CD8-positive, alpha-beta memory T cell (primary cell): ENCODE results near the gene ADCY5. TPM values are rescaled to one million over a fixed set of nuclear protein-coding genes. Genes with fewer than 3 reads are reported as not detected.
A peak's percentile ranks its signal among the peaks of the same experiment; 100 is the strongest.

ENCODE experiments used
- CTCF ChIA-PET: fragments of 350-600 bp; sonication (Branson Sonifier 250); formaldehyde crosslinking; loops from one replicate; lab custom pipeline; 2021; ENCODE audit warnings: antibody characterized with exemption; lab: Charles Lee
- POLR2A ChIA-PET: fragments of 350-600 bp; sonication (Branson Sonifier 250); formaldehyde crosslinking; loops from one replicate; lab custom pipeline; 2021; ENCODE audit warnings: antibody characterized with exemption; lab: Charles Lee
- DNase-seq, 5 donors: peaks; one replicate each; pipeline versions ENCODE4 v3.0.0 to v3.0.0-alpha.2; 2020 to 2022; ENCODE audit warnings: mixed read lengths in 1 of 5
- H3K27ac ChIP-seq: one replicate; pipeline ENCODE4 v1.7.0; 2013; ENCODE audit warnings: low read depth, mild to moderate bottlenecking, low read length, moderate library complexity
- H3K27me3 ChIP-seq: 2 replicates; pipeline ENCODE4 v1.7.0; 2013; ENCODE audit warnings: low read length, mild to moderate bottlenecking; ENCODE audit not compliant: insufficient read depth, poor library complexity, severe bottlenecking
- H3K36me3 ChIP-seq: 2 replicates; pipeline ENCODE4 v1.7.0; 2013; ENCODE audit warnings: mild to moderate bottlenecking, low read length, moderate library complexity; ENCODE audit not compliant: insufficient read depth
- H3K4me1 ChIP-seq: 2 replicates; pipeline ENCODE4 v1.7.0; 2013; ENCODE audit warnings: mild to moderate bottlenecking, low read length, moderate library complexity; ENCODE audit not compliant: insufficient read depth
- H3K4me3 ChIP-seq: 2 replicates; pipeline ENCODE4 v1.7.0; 2013; ENCODE audit warnings: mild to moderate bottlenecking, low read length
- H3K9me3 ChIP-seq: 2 replicates; pipeline ENCODE4 v1.7.0; 2013; ENCODE audit warnings: mild to moderate bottlenecking, low read length
- H3K27ac Mint-ChIP-seq, 8 donors: one replicate each; pipeline ENCODE4 v1.8.0; 2020 to 2021; ENCODE audit warnings: mixed read lengths in 8 of 8, mild to moderate bottlenecking in 6 of 8, inconsistent platforms in 3 of 8, moderate library complexity in 3 of 8
- H3K27me3 Mint-ChIP-seq, 2 donors: one replicate each; pipeline ENCODE4 v1.8.0; 2020 to 2021; ENCODE audit warnings: mixed read lengths in 2 of 2, mild to moderate bottlenecking in 1 of 2, moderate library complexity in 1 of 2
- H3K36me3 Mint-ChIP-seq, 3 donors: one replicate each; pipeline ENCODE4 v1.8.0; 2020 to 2021; ENCODE audit warnings: mixed read lengths in 3 of 3, inconsistent platforms in 1 of 3, mild to moderate bottlenecking in 1 of 3
- H3K4me1 Mint-ChIP-seq, 3 donors: one replicate each; pipeline ENCODE4 v1.8.0; 2020 to 2021; ENCODE audit warnings: mixed read lengths in 3 of 3, inconsistent platforms in 1 of 3, mild to moderate bottlenecking in 1 of 3
- H3K4me3 Mint-ChIP-seq, 7 donors: one replicate each; pipeline ENCODE4 v1.8.0; 2020 to 2021; ENCODE audit warnings: mixed read lengths in 7 of 7, mild to moderate bottlenecking in 6 of 7, moderate library complexity in 4 of 7, inconsistent platforms in 2 of 7
- H3K9me3 Mint-ChIP-seq, 5 donors: one replicate each; pipeline ENCODE4 v1.8.0; 2020 to 2022; ENCODE audit warnings: mixed read lengths in 5 of 5, mild to moderate bottlenecking in 3 of 5, moderate library complexity in 2 of 5, inconsistent platforms in 1 of 5
- polyA plus RNA-seq: library from polyadenylated mRNA; unstranded; fragments of 300-500 nt; fragmentation: Illumina TruSeq; gene quantifications from one replicate; pipeline ENCODE4 v1.2.3, GENCODE V29; 2021
- total RNA-seq, 2 experiments: library from RNA; stranded (reverse); gene quantifications; one replicate each; pipeline ENCODE4 v1.2.3, GENCODE V29; 2021

The ADCY5 gene
- total and polyA plus RNA-seq, 3 experiments from 2014 or later, result 0.02 to 0.16 TPM; not detected in 1

DNA sequence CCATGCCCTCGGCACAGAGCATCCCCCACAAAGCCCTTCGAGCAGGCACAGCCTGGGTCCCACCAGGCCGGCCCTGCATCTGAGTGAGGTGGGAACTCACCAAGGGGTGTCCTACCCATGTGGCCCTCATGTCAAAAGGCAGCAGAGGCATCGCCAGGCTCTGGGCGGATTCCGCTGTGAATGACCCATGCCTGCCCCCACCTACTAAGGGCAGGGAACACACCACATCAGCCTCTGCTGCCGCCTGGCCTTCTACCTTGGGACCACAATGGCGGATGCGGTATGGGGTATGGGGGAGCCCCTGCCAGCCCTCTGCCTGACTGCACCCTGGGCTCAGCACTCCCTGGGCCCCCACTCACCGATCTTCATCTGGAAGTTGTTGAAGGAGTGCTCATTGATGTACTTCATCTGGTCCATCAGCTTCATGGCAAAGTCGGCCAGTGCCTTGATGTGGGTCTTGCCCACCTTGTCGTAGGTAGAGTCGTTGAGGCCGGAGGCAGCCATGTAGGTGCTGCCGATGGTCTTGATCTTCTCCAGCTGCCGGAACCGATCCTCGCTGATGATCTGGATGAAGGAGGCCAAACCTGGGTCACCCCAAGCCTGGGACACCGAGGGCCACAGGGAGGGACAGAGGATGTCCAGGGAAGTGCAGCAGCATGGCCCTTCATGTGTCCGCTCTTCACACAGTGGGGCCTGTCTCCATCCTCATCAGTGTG is 159.3 kb downstream of the ADCY5 start:
- no peaks in the 10 kb centered on the region for H3K4me1 Mint-ChIP-seq
- no peaks in the 10 kb centered on the region for H3K27me3 ChIP-seq
- ChIA-PET POLR2A (no interaction called here), CTCF (no interaction called here)
- no peaks in the 10 kb centered on the region for H3K9me3 Mint-ChIP-seq
- H3K4me1 ChIP-seq, result no peaks in the 10 kb centered on the region
- DNase-seq, result no peak
- no peak overlapping the region for H3K27ac Mint-ChIP-seq
- peaks cover 9 to 14% of the 10 kb centered on the region in 2 donors for H3K27me3 Mint-ChIP-seq
- no peaks in the 10 kb centered on the region for H3K36me3 ChIP-seq
- no peak overlapping the region for H3K27ac ChIP-seq
- H3K36me3 Mint-ChIP-seq, result no peaks in the 10 kb centered on the region
- no peaks in the 10 kb centered on the region for H3K9me3 ChIP-seq
- no peak overlapping the region for H3K4me3 Mint-ChIP-seq
- no peak overlapping the region for H3K4me3 ChIP-seq

DNA sequence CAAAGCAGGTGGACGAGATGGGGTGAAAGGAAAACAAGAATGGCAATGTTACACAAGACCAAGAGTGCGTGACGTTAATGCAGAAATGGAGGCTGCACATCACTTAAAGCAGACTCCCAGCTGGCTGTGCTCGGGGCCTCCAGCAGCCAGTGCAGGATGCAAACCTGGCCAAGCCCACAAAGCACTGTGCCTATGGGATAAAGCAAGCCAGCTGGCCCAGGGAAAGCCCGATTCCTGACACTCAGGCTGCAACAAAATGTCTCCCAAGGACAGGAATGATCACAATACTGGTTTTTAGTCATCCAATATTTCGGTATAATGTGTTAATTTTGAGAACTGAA is 161.0 kb downstream of the ADCY5 start:
- no peak for DNase-seq
- Histone ChIP-seq H3K27me3 (no peaks in the 10 kb centered on the region), H3K4me3 (no peak overlapping the region), H3K9me3 (no peaks in the 10 kb centered on the region), H3K27ac (no peak overlapping the region), H3K4me1 (no peaks in the 10 kb centered on the region), H3K36me3 (no peaks in the 10 kb centered on the region)
- Mint-ChIP-seq H3K27me3 (peaks cover 1 to 4% of the 10 kb centered on the region in 2 donors), H3K4me1 (no peaks in the 10 kb centered on the region), H3K4me3 (no peak overlapping the region), H3K9me3 (no peaks in the 10 kb centered on the region), H3K36me3 (no peaks in the 10 kb centered on the region), H3K27ac (no peak overlapping the region)
- ChIA-PET POLR2A (no interaction called here), CTCF (no interaction called here)

DNA sequence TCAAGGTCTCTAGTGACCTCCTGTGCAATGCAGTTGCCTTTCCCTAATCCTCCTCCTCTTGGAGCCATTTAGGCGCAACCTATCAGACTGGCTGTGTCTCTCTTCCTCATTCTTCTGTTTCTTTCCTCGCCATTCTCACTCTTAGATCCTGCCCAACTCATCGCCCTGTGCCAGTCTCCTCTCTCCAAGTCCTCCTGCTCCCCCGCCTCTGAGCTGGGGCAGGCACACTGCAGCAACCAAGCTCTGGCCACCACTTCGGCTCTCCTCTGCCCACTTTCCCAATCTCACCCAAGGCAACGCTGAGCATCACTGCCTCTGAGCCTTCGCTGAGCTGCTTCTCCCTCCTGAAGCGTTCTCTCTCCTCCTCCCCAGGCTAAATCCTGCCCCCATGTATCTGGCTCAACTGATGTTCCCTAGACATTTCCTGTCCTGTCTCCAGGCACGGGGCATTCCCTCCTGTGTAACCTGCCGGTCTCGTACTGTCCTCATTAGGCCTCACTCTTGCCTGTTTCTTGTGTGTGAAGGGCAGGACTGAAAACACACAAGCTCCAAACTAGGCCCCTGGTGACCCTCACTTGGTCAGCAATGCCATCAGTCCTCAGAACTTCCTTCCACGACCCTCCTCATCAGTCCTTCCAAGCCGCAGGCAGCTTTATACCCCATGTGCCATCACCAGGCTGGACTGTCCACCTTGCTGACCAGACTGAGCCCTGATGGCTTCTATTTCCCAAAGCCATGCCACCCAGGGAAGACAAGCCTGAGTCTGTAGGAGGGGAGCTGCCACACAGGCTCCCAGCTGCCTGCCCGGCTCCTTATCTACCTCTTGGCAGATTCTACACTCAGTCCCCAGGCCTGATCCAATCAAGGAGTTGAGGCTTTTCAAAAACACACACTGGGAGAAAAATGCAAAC is 161.6 kb downstream of the ADCY5 start:
- Mint-ChIP-seq H3K36me3 (no peaks in the 10 kb centered on the region), H3K4me3 (no peak overlapping the region), H3K27me3 (peaks cover 1 to 4% of the 10 kb centered on the region in 2 donors), H3K9me3 (no peaks in the 10 kb centered on the region), H3K4me1 (no peaks in the 10 kb centered on the region), H3K27ac (no peak overlapping the region)
- no peak overlapping the region for H3K4me3 ChIP-seq
- no peaks in the 10 kb centered on the region for H3K9me3 ChIP-seq
- POLR2A ChIA-PET, result no interaction called here
- no peaks in the 10 kb centered on the region for H3K27me3 ChIP-seq
- CTCF ChIA-PET, result no interaction called here
- H3K27ac ChIP-seq, result no peak overlapping the region
- no peaks in the 10 kb centered on the region for H3K36me3 ChIP-seq
- no peaks in the 10 kb centered on the region for H3K4me1 ChIP-seq
- no peak for DNase-seq

DNA sequence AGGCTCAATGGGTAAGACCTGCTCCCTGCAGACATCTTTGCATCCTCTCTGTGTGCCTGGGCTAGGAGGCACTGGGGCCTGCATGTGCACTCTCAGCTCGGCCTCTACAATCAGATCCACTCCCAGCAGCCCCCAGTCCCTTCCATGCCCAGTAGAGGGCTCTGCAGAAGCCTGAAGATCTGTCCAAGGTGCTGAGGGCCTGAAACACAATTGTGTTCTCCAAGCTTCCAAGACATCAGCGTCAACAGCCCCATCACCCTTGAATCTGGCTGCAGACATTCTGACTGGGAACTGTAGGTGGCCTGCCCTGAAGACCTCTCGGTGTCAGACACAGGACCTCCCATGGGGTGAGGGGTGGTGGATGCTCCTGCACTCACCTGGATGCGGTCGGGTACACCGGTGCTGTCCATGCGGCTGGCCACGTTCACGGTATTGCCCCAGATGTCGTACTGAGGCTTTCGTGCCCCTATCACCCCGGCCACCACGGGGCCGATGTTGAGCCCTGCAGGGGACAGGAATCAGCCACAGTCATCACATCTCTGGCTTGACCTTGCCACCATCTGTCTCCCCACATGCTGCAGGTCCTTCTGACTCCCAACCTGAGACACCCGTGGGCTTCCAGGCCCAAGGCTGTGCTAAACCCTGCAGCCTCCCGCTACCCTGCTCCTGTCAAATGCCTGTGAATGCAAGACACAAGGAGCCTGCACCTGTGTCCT is 162.4 kb downstream of the ADCY5 start:
- Mint-ChIP-seq H3K27ac (no peak overlapping the region), H3K4me3 (no peak overlapping the region), H3K27me3 (peaks cover 0 to 1% of the 10 kb centered on the region in 2 donors), H3K4me1 (no peaks in the 10 kb centered on the region), H3K36me3 (peaks cover 0 to 1% (median 0%) of the 10 kb centered on the region in 3 donors), H3K9me3 (no peaks in the 10 kb centered on the region)
- CTCF ChIA-PET, result interaction anchor here (0.9 kb wide), 1 partner anchor 40 kb away, joined by 4 read pairs; no protein-coding TSS in a partner anchor
- Histone ChIP-seq H3K27ac (no peak overlapping the region), H3K36me3 (no peaks in the 10 kb centered on the region), H3K4me1 (no peaks in the 10 kb centered on the region), H3K4me3 (no peak overlapping the region), H3K9me3 (no peaks in the 10 kb centered on the region), H3K27me3 (no peaks in the 10 kb centered on the region)
- no peak for DNase-seq
- POLR2A ChIA-PET, result no interaction called here

DNA sequence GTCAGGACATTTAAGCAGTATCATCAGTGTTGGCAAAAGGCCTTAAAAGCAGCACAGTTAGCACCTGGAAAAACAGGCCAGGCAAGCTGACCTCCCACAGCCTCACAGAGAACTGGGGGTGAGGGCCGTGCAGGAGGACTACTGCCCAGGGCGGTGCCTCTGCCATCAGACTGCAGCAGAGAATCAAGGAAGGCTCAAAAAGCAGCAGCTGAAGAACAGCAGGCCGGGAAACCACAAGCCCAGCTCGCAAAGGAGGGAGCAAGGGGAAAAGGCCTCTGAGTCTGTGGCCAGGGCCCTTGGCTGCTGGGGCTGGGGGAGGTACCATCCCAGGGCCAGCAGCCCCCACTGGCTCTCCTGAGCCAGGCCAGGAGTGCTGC is 163.0 kb downstream of the ADCY5 start:
- Mint-ChIP-seq H3K27ac (peak overlapping the region in 1 of 8 donors; percentile 17), H3K27me3 (peaks cover 0 to 1% of the 10 kb centered on the region in 2 donors), H3K4me1 (no peaks in the 10 kb centered on the region), H3K36me3 (peaks cover 0 to 1% (median 0%) of the 10 kb centered on the region in 3 donors), H3K9me3 (no peaks in the 10 kb centered on the region), H3K4me3 (no peak overlapping the region)
- POLR2A ChIA-PET, result no interaction called here
- H3K4me3 ChIP-seq, result no peak overlapping the region
- DNase-seq, result no peak
- H3K4me1 ChIP-seq, result no peaks in the 10 kb centered on the region
- H3K27me3 ChIP-seq, result no peaks in the 10 kb centered on the region
- CTCF ChIA-PET, result interaction anchor here (0.9 kb wide), 1 partner anchor 41 kb away, joined by 4 read pairs; no protein-coding TSS in a partner anchor
- H3K9me3 ChIP-seq, result no peaks in the 10 kb centered on the region
- no peaks in the 10 kb centered on the region for H3K36me3 ChIP-seq
- no peak overlapping the region for H3K27ac ChIP-seq

DNA sequence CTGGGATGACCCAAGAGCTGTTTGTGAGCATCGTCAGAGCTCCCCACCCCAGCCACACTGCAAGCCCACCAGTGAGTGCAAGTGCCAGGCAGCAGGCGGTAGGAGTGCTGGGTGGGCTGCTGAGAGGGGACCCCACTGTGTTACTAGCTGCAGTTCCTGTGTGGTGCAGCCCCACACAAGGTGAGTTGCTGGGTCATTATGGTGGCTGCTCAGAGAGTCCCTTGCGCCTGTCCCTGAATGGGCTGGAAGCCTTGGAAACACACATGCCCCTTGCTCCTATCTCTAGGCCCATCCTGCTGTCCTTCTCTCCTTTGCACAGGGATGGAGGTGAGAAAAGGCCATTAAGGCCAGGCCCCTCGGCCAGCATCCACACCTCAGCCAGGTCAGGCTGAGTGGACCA is 163.4 kb downstream of the ADCY5 start:
- no peaks in the 10 kb centered on the region for H3K9me3 ChIP-seq
- Mint-ChIP-seq H3K9me3 (no peaks in the 10 kb centered on the region), H3K4me1 (no peaks in the 10 kb centered on the region), H3K4me3 (no peak overlapping the region), H3K27me3 (peaks cover 0 to 1% of the 10 kb centered on the region in 2 donors), H3K27ac (peak overlapping the region in 2 of 8 donors; percentile 17 to 77), H3K36me3 (peaks cover 0 to 1% (median 0%) of the 10 kb centered on the region in 3 donors)
- CTCF ChIA-PET, result interaction anchor here (0.9 kb wide), 1 partner anchor 41 kb away, joined by 4 read pairs; no protein-coding TSS in a partner anchor
- no peak overlapping the region for H3K27ac ChIP-seq
- H3K27me3 ChIP-seq, result no peaks in the 10 kb centered on the region
- POLR2A ChIA-PET, result no interaction called here
- no peaks in the 10 kb centered on the region for H3K4me1 ChIP-seq
- H3K4me3 ChIP-seq, result no peak overlapping the region
- no peak for DNase-seq
- no peaks in the 10 kb centered on the region for H3K36me3 ChIP-seq

DNA sequence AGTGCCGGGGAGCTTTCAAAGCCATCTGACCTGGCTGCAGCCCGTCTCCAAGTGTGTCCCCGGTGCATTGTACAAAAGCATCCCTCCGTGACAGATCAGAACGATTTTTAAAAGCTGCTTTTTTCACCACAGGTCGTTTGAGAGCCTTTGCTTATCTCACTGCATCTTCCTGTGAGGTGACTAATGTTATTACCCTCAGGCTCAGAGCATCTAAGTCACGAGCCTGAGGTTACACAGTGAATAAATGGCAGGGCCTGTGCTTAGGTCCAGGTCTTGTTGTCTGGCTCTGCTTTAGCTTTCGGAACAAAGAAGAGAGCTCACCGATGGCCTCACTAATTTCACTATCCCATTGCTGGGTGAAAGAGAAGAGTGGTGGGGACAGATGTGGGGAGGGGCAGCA is 163.8 kb downstream of the ADCY5 start:
- Mint-ChIP-seq H3K9me3 (no peaks in the 10 kb centered on the region), H3K4me1 (no peaks in the 10 kb centered on the region), H3K27ac (peak overlapping the region in 1 of 8 donors; percentile 77), H3K4me3 (no peak overlapping the region), H3K27me3 (peaks cover 0 to 1% of the 10 kb centered on the region in 2 donors), H3K36me3 (peaks cover 0 to 1% (median 0%) of the 10 kb centered on the region in 3 donors)
- no peaks in the 10 kb centered on the region for H3K4me1 ChIP-seq
- H3K9me3 ChIP-seq, result no peaks in the 10 kb centered on the region
- no peak overlapping the region for H3K27ac ChIP-seq
- CTCF ChIA-PET, result no interaction called here
- no peaks in the 10 kb centered on the region for H3K36me3 ChIP-seq
- H3K4me3 ChIP-seq, result no peak overlapping the region
- DNase-seq, result no peak
- POLR2A ChIA-PET, result no interaction called here
- no peaks in the 10 kb centered on the region for H3K27me3 ChIP-seq
